Natural killer cell treated with Interleukin-12 subunit alpha and Interleukin-12 subunit beta and Interleukin-15 and Interleukin-18, amount 100 ng/mL, for 72 hours (primary cell): ENCODE measurements around the gene RXFP3. TPM values are rescaled to one million over a fixed set of nuclear protein-coding genes. Genes with fewer than 3 reads are reported as not detected.
"Not testable (repeated sequence)": the region's sequence is repeated elsewhere in the genome, so short reads cannot be mapped to it uniquely, and the experiment has no call there.

Source experiments
- ATAC-seq, 2 donors: fragments of 150-1000 bp; cut with Tn5 transposase in 1 of 2; sonication (Bioruptor Pico), chemical (Tn5 transposase) in 1 of 2; 2 replicates each; pipeline ENCODE4 v1.10.0; 2021
- DNase-seq: peaks from one replicate; pipeline ENCODE4 v3.0.0; 2022; ENCODE audit warnings: low spot score
- H3K27ac Mint-ChIP-seq, 2 donors: 1 replicate in 1 of 2; 2 replicates in 1 of 2; pipeline ENCODE4 v1.8.0; 2022; ENCODE audit warnings: mixed read lengths in 2 of 2, mild to moderate bottlenecking in 1 of 2, moderate library complexity in 1 of 2
- H3K27me3 Mint-ChIP-seq, 2 donors: 1 replicate in 1 of 2; 2 replicates in 1 of 2; pipeline ENCODE4 v1.8.0; 2022; ENCODE audit warnings: mixed read lengths in 2 of 2
- H3K36me3 Mint-ChIP-seq: one replicate; pipeline ENCODE4 v1.8.0; 2022; ENCODE audit warnings: mixed read lengths
- H3K4me1 Mint-ChIP-seq, 2 donors: 1 replicate in 1 of 2; 2 replicates in 1 of 2; pipeline ENCODE4 v1.8.0; 2022; ENCODE audit warnings: low read depth in 2 of 2, mixed read lengths in 2 of 2, mild to moderate bottlenecking in 1 of 2
- H3K4me3 Mint-ChIP-seq: one replicate; pipeline ENCODE4 v1.8.0; 2022; ENCODE audit warnings: mixed read lengths
- H3K9me3 Mint-ChIP-seq: 2 replicates; pipeline ENCODE4 v1.8.0; 2022; ENCODE audit warnings: mixed read lengths
- total RNA-seq, 2 donors: library from RNA; stranded (reverse); gene quantifications; one replicate each; pipeline ENCODE4 v1.2.3, GENCODE V29; 2022

RXFP3 gene
- total RNA-seq, 2 donors from 2014 or later = not detected

- Mint-ChIP-seq H3K36me3 (no peaks in the 10 kb centered on the region), H3K4me1 (no peaks in the 10 kb centered on the region), H3K27me3 (peaks cover 41 to 58% of the 10 kb centered on the region in 2 donors), H3K9me3 (no peaks in the 10 kb centered on the region), H3K4me3 (no peak overlapping the region), H3K27ac (no peak overlapping the region)
- ATAC-seq = no peak
- no peak for DNase-seq
These were observed 3.5 kb downstream of the RXFP3 start for GRCh38 chr5:33939556-33940262.

DNA sequence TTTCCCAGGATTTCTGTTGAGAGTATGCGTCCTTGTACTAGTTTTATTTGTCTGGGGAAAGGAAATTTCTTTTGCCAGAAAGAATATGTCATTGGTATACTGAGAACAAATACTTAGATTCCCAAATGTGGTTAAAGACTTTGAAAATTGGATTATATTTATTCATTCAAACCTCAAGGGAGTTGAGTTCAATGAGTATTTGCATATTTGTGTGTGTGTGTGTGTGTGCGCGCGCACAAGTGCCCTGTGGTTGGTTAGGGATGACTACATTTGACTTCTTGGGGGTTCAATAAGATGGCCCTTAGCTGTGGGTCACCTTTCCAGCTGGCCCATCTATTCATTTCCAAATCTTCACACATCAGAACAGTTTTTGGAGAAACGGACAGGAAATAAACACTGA is 4.9 kb downstream of the RXFP3 start:
- no peaks in the 10 kb centered on the region for H3K9me3 Mint-ChIP-seq
- H3K27me3 Mint-ChIP-seq = peaks cover 33 to 56% of the 10 kb centered on the region in 2 donors
- DNase-seq = no peak
- H3K4me3 Mint-ChIP-seq = no peak overlapping the region
- H3K4me1 Mint-ChIP-seq = no peaks in the 10 kb centered on the region
- H3K36me3 Mint-ChIP-seq = no peaks in the 10 kb centered on the region
- H3K27ac Mint-ChIP-seq = no peak overlapping the region
- ATAC-seq = no peak

DNA sequence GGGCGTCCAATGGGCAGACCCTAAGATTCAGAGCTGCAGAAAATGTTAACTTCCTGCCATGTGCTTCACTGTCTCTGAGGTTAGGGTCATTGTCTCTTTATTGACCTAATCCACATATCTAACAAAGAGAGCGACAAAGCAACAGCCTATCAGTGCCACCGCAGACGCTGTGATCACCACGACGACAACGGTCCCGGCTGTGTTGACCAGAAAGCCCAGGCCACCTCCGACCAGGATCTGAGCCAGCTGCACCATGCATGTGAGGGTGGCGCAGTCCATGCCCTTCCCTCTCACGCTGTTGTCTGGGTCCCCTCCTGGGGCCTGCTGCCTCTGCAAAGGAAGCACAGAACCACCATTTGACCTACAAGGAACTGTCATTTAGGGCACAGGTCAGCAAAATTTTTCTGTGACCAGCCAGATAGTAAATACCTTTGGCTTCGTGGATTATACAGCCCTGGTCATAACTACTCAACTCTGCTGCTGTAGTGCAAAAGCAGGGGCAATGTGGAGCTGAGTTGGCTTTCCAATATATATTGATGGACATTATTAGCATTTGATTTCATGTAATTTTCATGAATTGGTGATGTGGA is 8.5 kb downstream of the RXFP3 start:
- H3K27ac Mint-ChIP-seq = no peak overlapping the region
- H3K4me3 Mint-ChIP-seq = no peak overlapping the region
- H3K36me3 Mint-ChIP-seq = no peaks in the 10 kb centered on the region
- no peaks in the 10 kb centered on the region for H3K9me3 Mint-ChIP-seq
- no peaks in the 10 kb centered on the region for H3K4me1 Mint-ChIP-seq
- ATAC-seq (no peak), DNase-seq (no peak)
- peaks cover 16 to 53% of the 10 kb centered on the region in 2 donors for H3K27me3 Mint-ChIP-seq

- not testable (repeated sequence) for H3K9me3 Mint-ChIP-seq, H3K4me3 Mint-ChIP-seq, DNase-seq, H3K27ac Mint-ChIP-seq, H3K36me3 Mint-ChIP-seq, H3K4me1 Mint-ChIP-seq, ATAC-seq
- peaks cover 3 to 28% of the 10 kb centered on the region in 2 donors for H3K27me3 Mint-ChIP-seq
These were observed 16.0 kb downstream of the RXFP3 start for GRCh38 chr5:33952175-33952574.

DNA sequence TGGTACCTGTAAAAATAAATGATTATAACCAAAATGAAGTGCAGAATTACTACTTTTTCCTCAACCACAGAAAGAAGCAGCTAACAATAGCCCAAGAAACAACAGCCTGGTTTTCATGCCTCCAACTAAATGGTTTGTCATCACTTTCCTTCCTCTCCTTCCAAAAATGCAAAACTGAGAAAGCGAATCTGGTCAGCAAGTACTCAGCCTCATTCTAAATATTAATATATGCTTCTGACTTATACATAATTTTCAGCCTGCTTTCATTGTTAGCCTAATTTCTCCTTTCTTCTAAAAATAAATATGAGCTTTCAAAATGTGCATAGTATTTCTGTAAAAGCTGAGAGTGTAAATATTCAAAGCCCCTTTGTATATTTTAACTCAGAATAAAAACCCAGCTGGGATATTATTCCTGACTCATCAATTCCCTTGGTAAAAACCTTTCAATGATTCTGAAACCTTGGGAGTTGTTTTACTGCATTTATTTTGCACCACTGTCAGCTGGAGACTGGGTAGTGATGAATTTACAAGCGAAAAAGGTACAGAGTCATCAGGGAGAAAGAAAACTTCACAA is 21.5 kb downstream of the RXFP3 start:
- no peak for DNase-seq
- no peaks in the 10 kb centered on the region for H3K9me3 Mint-ChIP-seq
- H3K36me3 Mint-ChIP-seq = no peaks in the 10 kb centered on the region
- ATAC-seq = no peak
- H3K27me3 Mint-ChIP-seq = peaks cover 16 to 49% of the 10 kb centered on the region in 2 donors
- no peak overlapping the region for H3K4me3 Mint-ChIP-seq
- H3K4me1 Mint-ChIP-seq = no peaks in the 10 kb centered on the region
- no peak overlapping the region for H3K27ac Mint-ChIP-seq

DNA sequence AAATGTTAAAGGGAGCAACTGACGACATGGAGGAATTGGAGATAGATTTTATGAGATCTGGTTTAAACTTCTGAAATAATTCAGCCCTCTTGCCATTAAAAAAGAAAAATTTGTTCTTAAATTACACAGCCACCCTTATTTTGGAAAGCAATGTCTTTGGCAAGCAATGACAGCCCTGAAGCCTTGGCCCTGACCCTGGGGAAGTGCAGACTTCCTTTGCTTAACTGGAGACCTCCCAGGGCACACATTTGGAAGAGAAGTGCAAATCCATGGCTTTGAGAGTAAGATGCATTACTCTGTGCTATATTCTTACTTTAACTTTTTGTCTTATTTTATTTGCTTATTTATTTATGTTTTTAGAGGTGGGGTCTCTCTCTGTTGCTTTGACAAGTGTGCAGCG is 22.0 kb downstream of the RXFP3 start:
- Mint-ChIP-seq H3K27me3 (peaks cover 16 to 49% of the 10 kb centered on the region in 2 donors), H3K4me1 (no peaks in the 10 kb centered on the region), H3K9me3 (no peaks in the 10 kb centered on the region), H3K4me3 (no peak overlapping the region), H3K27ac (no peak overlapping the region), H3K36me3 (no peaks in the 10 kb centered on the region)
- ATAC-seq = no peak
- no peak for DNase-seq

DNA sequence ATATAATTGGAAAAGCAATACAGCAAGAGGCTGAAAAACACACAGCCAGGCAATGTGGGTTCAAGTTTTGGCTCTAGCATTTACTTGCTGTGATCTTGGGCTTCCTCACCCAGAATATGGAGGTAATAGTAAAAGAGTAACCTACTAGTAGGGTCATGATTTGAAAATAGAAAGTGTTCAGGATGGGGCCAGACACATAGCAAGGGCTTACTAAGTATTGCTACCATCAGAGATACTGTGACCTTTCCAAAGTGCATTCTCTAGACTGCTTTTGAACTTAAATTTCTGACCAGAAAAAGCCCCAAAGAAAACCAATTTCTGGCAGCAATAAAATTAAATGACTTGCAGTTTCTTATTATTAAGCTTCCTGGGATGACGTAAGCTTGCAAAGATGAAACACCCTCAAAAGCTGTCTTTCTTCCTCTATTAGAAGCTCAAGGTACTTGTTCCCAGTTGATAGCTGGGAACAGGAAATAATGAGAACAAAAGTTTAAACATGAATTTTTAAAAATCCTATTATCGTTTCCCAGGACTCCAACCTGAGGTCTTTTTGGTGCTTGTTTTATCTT is 28.0 kb downstream of the RXFP3 start:
- Mint-ChIP-seq H3K27ac (no peak overlapping the region), H3K4me3 (no peak overlapping the region)

GRCh38 chr5:33966805-33967204 is 30.6 kb downstream of the RXFP3 start:
- Mint-ChIP-seq H3K9me3 (no peaks in the 10 kb centered on the region), H3K36me3 (no peaks in the 10 kb centered on the region), H3K4me3 (no peak overlapping the region), H3K27ac (no peak overlapping the region), H3K27me3 (peaks cover 4 to 10% of the 10 kb centered on the region in 2 donors), H3K4me1 (peaks cover 3 to 6% of the 10 kb centered on the region in 2 donors)
- no peak for DNase-seq
- no peak for ATAC-seq

More for the DNA sequence above, 28.0 kb downstream of the RXFP3 start:
- H3K27me3 Mint-ChIP-seq = peaks cover 13 to 16% of the 10 kb centered on the region in 2 donors
- peaks cover 3 to 6% of the 10 kb centered on the region in 2 donors for H3K4me1 Mint-ChIP-seq
- H3K36me3 Mint-ChIP-seq = no peaks in the 10 kb centered on the region
- no peak for DNase-seq
- peak in 1 of 2 donors; percentile 44 for ATAC-seq
- no peaks in the 10 kb centered on the region for H3K9me3 Mint-ChIP-seq

- DNase-seq (no peak), ATAC-seq (no peak)
- H3K36me3 Mint-ChIP-seq = no peaks in the 10 kb centered on the region
- no peak overlapping the region for H3K4me3 Mint-ChIP-seq
- peaks cover 3 to 6% of the 10 kb centered on the region in 2 donors for H3K4me1 Mint-ChIP-seq
- peaks cover 7 to 9% of the 10 kb centered on the region in 2 donors for H3K27me3 Mint-ChIP-seq
- no peaks in the 10 kb centered on the region for H3K9me3 Mint-ChIP-seq
- H3K27ac Mint-ChIP-seq = no peak overlapping the region
These were observed 32.2 kb downstream of the RXFP3 start for GRCh38 chr5:33968211-33969005.

- no peak overlapping the region for H3K4me3 Mint-ChIP-seq
- no peak for ATAC-seq
- no peaks in the 10 kb centered on the region for H3K9me3 Mint-ChIP-seq
- H3K4me1 Mint-ChIP-seq = peaks cover under 1 to 4% of the 10 kb centered on the region in 2 donors
- H3K27ac Mint-ChIP-seq = no peak overlapping the region
- H3K36me3 Mint-ChIP-seq = no peaks in the 10 kb centered on the region
- DNase-seq = no peak
- H3K27me3 Mint-ChIP-seq = peaks cover 7 to 9% of the 10 kb centered on the region in 2 donors
These were observed 33.6 kb downstream of the RXFP3 start for GRCh38 chr5:33969572-33970452.

GRCh38 chr5:33973271-33973670 is 37.1 kb downstream of the RXFP3 start:
- peaks cover 4 to 9% of the 10 kb centered on the region in 2 donors for H3K27me3 Mint-ChIP-seq
- no peaks in the 10 kb centered on the region for H3K36me3 Mint-ChIP-seq
- H3K4me3 Mint-ChIP-seq = no peak overlapping the region
- H3K27ac Mint-ChIP-seq = no peak overlapping the region
- H3K4me1 Mint-ChIP-seq = no peaks in the 10 kb centered on the region
- DNase-seq = no peak
- no peak for ATAC-seq
- no peaks in the 10 kb centered on the region for H3K9me3 Mint-ChIP-seq

GRCh38 chr5:33975852-33976251 is 39.7 kb downstream of the RXFP3 start:
- Mint-ChIP-seq H3K4me3 (no peak overlapping the region), H3K27me3 (peaks cover 2 to 9% of the 10 kb centered on the region in 2 donors), H3K27ac (no peak overlapping the region), H3K4me1 (no peaks in the 10 kb centered on the region), H3K9me3 (no peaks in the 10 kb centered on the region), H3K36me3 (no peaks in the 10 kb centered on the region)
- ATAC-seq (no peak), DNase-seq (no peak)

GRCh38 chr5:33976307-33976706 is 40.1 kb downstream of the RXFP3 start:
- Mint-ChIP-seq H3K4me1 (no peaks in the 10 kb centered on the region), H3K27me3 (peaks cover 0 to 9% of the 10 kb centered on the region in 2 donors), H3K36me3 (no peaks in the 10 kb centered on the region), H3K4me3 (no peak overlapping the region), H3K9me3 (no peaks in the 10 kb centered on the region), H3K27ac (no peak overlapping the region)
- DNase-seq = no peak
- ATAC-seq = no peak
